Sigmoid colon (tissue), 4 donors: Measurements from ENCODE around the gene GLRX.

Experiments used
- CTCF ChIP-seq, 4 experiments: fragments of 450-650 bp in 3 of 4; fragments of 200-600 bp in 1 of 4; IDR thresholded peaks; one replicate each; pipeline ENCODE4 v1.5.1; 2016 to 2019; ENCODE audit warnings: antibody characterized with exemption in 4 of 4, mild to moderate bottlenecking in 3 of 4, moderate library complexity in 2 of 4
- EP300 ChIP-seq, 4 donors: sonication (generic); formaldehyde crosslinking; IDR thresholded peaks; one replicate each; pipeline ENCODE4 v1.6.1; 2017; ENCODE audit warnings: antibody characterized with exemption in 4 of 4
- POLR2A ChIP-seq, 2 donors: fragments of 450-650 bp; IDR thresholded peaks; one replicate each; pipeline ENCODE4 v1.6.1; 2016; ENCODE audit warnings: antibody characterized with exemption in 2 of 2, mild to moderate bottlenecking in 2 of 2, moderate library complexity in 2 of 2

GRCh38 chr5:95816341-95816740 is 6.2 kb downstream of the GLRX start:
- TF ChIP-seq CTCF (IDR thresholded peaks at IDR 0.05) (no peak), POLR2A (IDR thresholded peaks at IDR 0.05) (no peak), EP300 (IDR thresholded peaks at IDR 0.05) (no peak)
